ENCODE data around the gene VPS26C. TPM values are rescaled to one million over a fixed set of nuclear protein-coding genes. Genes with fewer than 3 reads are reported as not detected.

The VPS26C gene
- total and polyA plus RNA-seq, 2 of the 13 experiments (the other 11 are each of a cell fraction or from before 2014, with no cell fraction given): 30.3 to 39.7 TPM

DNA sequence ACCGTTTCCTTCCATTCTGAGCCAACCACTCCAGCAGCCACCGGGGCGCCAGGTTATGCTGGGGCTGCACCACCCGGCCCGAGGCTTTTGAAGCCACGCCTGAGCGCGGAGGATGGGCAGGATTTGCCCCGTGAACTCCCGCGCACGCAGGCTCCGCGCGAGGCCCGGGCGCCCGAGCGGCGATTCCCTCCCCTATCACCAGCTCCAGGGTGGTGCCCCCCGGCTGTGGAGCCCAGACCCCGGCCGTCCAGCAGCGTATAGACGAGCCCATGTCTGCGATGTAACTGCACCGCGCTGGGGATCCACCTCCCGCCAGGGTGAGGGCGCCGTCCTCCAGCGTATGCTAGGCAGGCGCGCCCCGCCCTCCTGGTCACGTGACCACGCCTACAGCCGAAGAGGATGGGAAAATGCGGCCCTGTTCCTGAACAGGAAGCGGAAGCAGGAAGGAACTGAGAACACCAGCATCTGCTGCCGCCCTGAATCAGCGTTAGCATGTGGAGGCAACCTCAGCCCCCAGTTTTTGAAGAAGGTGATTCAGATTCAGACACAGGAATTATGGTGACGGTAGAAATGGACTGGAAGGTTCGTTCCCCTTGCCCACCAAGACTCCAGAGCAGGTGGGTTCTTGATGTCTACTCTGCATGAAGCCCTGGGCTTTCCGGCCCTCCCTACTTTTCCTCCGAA is 46.0 kb downstream of the VPS26C start (continued):
- TF ChIP-seq, protein P1, sequence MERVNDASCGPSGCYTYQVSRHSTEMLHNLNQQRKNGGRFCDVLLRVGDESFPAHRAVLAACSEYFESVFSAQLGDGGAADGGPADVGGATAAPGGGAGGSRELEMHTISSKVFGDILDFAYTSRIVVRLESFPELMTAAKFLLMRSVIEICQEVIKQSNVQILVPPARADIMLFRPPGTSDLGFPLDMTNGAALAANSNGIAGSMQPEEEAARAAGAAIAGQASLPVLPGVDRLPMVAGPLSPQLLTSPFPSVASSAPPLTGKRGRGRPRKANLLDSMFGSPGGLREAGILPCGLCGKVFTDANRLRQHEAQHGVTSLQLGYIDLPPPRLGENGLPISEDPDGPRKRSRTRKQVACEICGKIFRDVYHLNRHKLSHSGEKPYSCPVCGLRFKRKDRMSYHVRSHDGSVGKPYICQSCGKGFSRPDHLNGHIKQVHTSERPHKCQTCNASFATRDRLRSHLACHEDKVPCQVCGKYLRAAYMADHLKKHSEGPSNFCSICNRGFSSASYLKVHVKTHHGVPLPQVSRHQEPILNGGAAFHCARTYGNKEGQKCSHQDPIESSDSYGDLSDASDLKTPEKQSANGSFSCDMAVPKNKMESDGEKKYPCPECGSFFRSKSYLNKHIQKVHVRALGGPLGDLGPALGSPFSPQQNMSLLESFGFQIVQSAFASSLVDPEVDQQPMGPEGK (CRISPR knock-in tag; IDR thresholded peaks at IDR 0.05): peak; percentile 70
- TF ChIP-seq, protein P2, sequence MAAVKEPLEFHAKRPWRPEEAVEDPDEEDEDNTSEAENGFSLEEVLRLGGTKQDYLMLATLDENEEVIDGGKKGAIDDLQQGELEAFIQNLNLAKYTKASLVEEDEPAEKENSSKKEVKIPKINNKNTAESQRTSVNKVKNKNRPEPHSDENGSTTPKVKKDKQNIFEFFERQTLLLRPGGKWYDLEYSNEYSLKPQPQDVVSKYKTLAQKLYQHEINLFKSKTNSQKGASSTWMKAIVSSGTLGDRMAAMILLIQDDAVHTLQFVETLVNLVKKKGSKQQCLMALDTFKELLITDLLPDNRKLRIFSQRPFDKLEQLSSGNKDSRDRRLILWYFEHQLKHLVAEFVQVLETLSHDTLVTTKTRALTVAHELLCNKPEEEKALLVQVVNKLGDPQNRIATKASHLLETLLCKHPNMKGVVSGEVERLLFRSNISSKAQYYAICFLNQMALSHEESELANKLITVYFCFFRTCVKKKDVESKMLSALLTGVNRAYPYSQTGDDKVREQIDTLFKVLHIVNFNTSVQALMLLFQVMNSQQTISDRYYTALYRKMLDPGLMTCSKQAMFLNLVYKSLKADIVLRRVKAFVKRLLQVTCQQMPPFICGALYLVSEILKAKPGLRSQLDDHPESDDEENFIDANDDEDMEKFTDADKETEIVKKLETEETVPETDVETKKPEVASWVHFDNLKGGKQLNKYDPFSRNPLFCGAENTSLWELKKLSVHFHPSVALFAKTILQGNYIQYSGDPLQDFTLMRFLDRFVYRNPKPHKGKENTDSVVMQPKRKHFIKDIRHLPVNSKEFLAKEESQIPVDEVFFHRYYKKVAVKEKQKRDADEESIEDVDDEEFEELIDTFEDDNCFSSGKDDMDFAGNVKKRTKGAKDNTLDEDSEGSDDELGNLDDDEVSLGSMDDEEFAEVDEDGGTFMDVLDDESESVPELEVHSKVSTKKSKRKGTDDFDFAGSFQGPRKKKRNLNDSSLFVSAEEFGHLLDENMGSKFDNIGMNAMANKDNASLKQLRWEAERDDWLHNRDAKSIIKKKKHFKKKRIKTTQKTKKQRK (IDR thresholded peaks at IDR 0.05; ENCODE audit: low read length): no peak
- peak; percentile 69; the same call in 1 of the 2 replicates for TF ChIP-seq ZNF30 (CRISPR knock-in tag; IDR thresholded peaks at IDR 0.05)
- TF ChIP-seq JUND (CRISPR knock-in tag; IDR thresholded peaks at IDR 0.05): peak; percentile 19; the same call in 1 of the 2 replicates
- no peak for TF ChIP-seq FOSL1 (CRISPR knock-in tag; IDR thresholded peaks at IDR 0.05; ENCODE audit: borderline replicate concordance)
- TF ChIP-seq, protein P3, sequence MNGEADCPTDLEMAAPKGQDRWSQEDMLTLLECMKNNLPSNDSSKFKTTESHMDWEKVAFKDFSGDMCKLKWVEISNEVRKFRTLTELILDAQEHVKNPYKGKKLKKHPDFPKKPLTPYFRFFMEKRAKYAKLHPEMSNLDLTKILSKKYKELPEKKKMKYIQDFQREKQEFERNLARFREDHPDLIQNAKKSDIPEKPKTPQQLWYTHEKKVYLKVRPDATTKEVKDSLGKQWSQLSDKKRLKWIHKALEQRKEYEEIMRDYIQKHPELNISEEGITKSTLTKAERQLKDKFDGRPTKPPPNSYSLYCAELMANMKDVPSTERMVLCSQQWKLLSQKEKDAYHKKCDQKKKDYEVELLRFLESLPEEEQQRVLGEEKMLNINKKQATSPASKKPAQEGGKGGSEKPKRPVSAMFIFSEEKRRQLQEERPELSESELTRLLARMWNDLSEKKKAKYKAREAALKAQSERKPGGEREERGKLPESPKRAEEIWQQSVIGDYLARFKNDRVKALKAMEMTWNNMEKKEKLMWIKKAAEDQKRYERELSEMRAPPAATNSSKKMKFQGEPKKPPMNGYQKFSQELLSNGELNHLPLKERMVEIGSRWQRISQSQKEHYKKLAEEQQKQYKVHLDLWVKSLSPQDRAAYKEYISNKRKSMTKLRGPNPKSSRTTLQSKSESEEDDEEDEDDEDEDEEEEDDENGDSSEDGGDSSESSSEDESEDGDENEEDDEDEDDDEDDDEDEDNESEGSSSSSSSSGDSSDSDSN (CRISPR knock-in tag; IDR thresholded peaks at IDR 0.05): peak; percentile 62; the same call in 1 of the 2 replicates
- TF ChIP-seq HOXA7 (CRISPR knock-in tag; IDR thresholded peaks at IDR 0.05): no peak
- TF ChIP-seq, protein P4, sequence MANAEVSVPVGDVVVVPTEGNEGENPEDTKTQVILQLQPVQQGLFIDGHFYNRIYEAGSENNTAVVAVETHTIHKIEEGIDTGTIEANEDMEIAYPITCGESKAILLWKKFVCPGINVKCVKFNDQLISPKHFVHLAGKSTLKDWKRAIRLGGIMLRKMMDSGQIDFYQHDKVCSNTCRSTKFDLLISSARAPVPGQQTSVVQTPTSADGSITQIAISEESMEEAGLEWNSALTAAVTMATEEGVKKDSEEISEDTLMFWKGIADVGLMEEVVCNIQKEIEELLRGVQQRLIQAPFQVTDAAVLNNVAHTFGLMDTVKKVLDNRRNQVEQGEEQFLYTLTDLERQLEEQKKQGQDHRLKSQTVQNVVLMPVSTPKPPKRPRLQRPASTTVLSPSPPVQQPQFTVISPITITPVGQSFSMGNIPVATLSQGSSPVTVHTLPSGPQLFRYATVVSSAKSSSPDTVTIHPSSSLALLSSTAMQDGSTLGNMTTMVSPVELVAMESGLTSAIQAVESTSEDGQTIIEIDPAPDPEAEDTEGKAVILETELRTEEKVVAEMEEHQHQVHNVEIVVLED (CRISPR knock-in tag; IDR thresholded peaks at IDR 0.05; ENCODE audit: borderline replicate concordance): peak; percentile 84
- TF ChIP-seq, protein P5, sequence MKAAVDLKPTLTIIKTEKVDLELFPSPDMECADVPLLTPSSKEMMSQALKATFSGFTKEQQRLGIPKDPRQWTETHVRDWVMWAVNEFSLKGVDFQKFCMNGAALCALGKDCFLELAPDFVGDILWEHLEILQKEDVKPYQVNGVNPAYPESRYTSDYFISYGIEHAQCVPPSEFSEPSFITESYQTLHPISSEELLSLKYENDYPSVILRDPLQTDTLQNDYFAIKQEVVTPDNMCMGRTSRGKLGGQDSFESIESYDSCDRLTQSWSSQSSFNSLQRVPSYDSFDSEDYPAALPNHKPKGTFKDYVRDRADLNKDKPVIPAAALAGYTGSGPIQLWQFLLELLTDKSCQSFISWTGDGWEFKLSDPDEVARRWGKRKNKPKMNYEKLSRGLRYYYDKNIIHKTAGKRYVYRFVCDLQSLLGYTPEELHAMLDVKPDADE (CRISPR knock-in tag; IDR thresholded peaks at IDR 0.05): 0 out of 2 replicates have a peak, but pooled peaks have one; percentile 46
- TF ChIP-seq, protein P6, sequence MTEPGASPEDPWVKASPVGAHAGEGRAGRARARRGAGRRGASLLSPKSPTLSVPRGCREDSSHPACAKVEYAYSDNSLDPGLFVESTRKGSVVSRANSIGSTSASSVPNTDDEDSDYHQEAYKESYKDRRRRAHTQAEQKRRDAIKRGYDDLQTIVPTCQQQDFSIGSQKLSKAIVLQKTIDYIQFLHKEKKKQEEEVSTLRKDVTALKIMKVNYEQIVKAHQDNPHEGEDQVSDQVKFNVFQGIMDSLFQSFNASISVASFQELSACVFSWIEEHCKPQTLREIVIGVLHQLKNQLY (CRISPR knock-in tag; IDR thresholded peaks at IDR 0.05): peak; percentile 84
- TF ChIP-seq, protein P7, sequence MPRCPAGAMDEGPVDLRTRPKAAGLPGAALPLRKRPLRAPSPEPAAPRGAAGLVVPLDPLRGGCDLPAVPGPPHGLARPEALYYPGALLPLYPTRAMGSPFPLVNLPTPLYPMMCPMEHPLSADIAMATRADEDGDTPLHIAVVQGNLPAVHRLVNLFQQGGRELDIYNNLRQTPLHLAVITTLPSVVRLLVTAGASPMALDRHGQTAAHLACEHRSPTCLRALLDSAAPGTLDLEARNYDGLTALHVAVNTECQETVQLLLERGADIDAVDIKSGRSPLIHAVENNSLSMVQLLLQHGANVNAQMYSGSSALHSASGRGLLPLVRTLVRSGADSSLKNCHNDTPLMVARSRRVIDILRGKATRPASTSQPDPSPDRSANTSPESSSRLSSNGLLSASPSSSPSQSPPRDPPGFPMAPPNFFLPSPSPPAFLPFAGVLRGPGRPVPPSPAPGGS (CRISPR knock-in tag; IDR thresholded peaks at IDR 0.05): peak; percentile 84
- peak; percentile 74 for TF ChIP-seq SP4 (CRISPR knock-in tag; IDR thresholded peaks at IDR 0.05)
- TF ChIP-seq ZNF780A (CRISPR knock-in tag; IDR thresholded peaks at IDR 0.05): peak; percentile 78; the same call in 1 of the 2 replicates
- TF ChIP-seq ZNF562 (CRISPR knock-in tag; IDR thresholded peaks at IDR 0.05; ENCODE audit: borderline replicate concordance): no peak

All from HepG2 (cell line).